Uterus (tissue), 4 donors: ENCODE data around the gene GATAD2A. TPM values are rescaled to one million over a fixed set of nuclear protein-coding genes. Genes with fewer than 3 reads are reported as not detected.

Experiments
- DNase-seq, 2 donors: peaks; one replicate each; pipeline ENCODE4 v3.0.0-alpha.2; 2019 to 2020
- H3K27ac ChIP-seq, 2 donors: fragments of 200-600 bp; sonication (generic); 1 replicate in 1 of 2; 2 replicates in 1 of 2; pipeline ENCODE4 v1.5.1; 2016 to 2018
- H3K27me3 ChIP-seq, 2 donors: fragments of 200-600 bp; sonication (generic); one replicate each; pipeline ENCODE4 v1.5.1; 2018 to 2019; ENCODE audit warnings: control low read depth in 1 of 2
- H3K36me3 ChIP-seq, 2 donors: fragments of 200-600 bp; sonication (generic); one replicate each; pipeline ENCODE4 v1.5.1; 2019; ENCODE audit warnings: control low read depth in 1 of 2
- H3K4me1 ChIP-seq, 2 donors: fragments of 200-600 bp; sonication (generic); one replicate each; pipeline ENCODE4 v1.5.1; 2018 to 2019; ENCODE audit warnings: control low read depth in 1 of 2
- H3K4me3 ChIP-seq, 2 donors: fragments of 200-600 bp; sonication (generic); 1 replicate in 1 of 2; 2 replicates in 1 of 2; pipeline ENCODE4 v1.5.1; 2018 to 2019; ENCODE audit warnings: mild to moderate bottlenecking in 1 of 2
- H3K9me3 ChIP-seq, 2 donors: fragments of 200-600 bp; sonication (generic); one replicate each; pipeline ENCODE4 v1.5.1; 2019; ENCODE audit warnings: control low read depth in 1 of 2
- POLR2A ChIP-seq, 2 donors: fragments of 450-650 bp; IDR thresholded peaks; one replicate each; pipeline ENCODE4 v1.6.1; 2016; ENCODE audit warnings: antibody characterized with exemption in 2 of 2, mild to moderate bottlenecking in 1 of 2, moderate library complexity in 1 of 2
- intact Hi-C: fragments of 100-400 bp; cut with DNase I; formaldehyde crosslinking; loops from one replicate; pipeline ENCODE4 v1.15.1; 2023; ENCODE audit warnings: low total_unique reads
- total RNA-seq, 4 donors: library from RNA; depleted of rRNA in 3 of 4; stranded (reverse); fragments of >200 nt in 3 of 4; gene quantifications; one replicate each; pipeline versions ENCODE4 v1.1.0 to v1.2.4, GENCODE V29; 2014 to 2023
- TF ChIP-seq, protein P1 (sequence below), 4 experiments: fragments of 200-600 bp in 2 of 4; fragments of 450-650 bp in 2 of 4; sonication (generic) in 2 of 4; IDR thresholded peaks; one replicate each; pipeline ENCODE4 v1.5.1; 2016 to 2019; ENCODE audit warnings: antibody characterized with exemption in 4 of 4, mild to moderate bottlenecking in 2 of 4, moderate library complexity in 1 of 4
- donor health status: DM: yes; HTN: yes; CAD: no.

GATAD2A gene, protein sequence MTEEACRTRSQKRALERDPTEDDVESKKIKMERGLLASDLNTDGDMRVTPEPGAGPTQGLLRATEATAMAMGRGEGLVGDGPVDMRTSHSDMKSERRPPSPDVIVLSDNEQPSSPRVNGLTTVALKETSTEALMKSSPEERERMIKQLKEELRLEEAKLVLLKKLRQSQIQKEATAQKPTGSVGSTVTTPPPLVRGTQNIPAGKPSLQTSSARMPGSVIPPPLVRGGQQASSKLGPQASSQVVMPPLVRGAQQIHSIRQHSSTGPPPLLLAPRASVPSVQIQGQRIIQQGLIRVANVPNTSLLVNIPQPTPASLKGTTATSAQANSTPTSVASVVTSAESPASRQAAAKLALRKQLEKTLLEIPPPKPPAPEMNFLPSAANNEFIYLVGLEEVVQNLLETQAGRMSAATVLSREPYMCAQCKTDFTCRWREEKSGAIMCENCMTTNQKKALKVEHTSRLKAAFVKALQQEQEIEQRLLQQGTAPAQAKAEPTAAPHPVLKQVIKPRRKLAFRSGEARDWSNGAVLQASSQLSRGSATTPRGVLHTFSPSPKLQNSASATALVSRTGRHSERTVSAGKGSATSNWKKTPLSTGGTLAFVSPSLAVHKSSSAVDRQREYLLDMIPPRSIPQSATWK
- 10 to 100 TPM in 3 of 4 donors, 1 to 10 TPM in 1; 9.7 to 65.1 (median 22.3) TPM for total RNA-seq

DNA sequence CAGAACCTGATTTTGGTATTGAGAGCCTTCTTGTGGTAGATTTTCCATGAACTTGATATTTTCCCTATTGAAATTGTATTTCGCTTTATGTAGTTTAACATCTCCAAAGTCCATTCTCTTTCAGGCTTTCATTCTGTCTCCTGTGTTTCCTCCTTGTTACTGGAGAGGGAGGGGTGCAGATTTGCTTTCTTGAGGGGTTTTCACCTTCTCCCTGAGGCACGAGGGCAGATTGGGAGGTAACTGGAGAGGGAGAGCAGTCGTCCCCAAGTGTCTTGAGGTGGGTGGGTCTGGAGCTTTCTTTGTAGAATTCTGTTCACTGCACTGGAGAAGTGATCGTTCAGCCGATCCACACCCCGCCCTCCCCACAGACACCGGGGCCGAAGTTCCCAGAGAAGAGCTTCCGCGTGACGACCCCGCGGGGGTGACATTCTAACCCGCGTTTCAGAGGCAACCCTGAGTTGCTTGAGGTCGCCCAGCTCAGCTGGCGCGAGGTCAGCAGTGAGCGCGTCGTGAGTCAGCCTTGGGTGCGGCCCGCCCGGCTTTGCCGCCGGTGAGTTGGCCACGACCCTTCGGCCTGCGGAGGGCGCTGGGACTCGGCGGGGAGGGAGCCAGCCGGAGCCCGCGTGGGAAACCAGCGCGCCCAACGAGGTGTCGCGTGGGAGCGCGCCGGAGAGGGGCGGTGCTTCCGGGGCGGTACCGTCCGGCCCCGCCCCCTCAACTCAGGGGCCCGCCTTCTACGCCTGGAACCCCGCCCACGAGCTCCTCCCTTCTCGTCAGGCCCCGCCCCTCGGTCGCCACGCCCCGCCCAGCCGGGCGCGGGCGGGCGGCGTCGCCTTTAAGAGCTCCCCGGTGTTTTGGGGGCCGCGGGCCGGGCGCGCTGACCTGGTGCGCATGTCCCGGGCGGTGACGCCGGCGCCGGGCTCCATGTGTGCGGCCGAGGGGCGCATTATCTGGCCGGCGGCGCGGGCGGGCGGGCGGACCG lies at the start of gene GATAD2A:
Gene GATAD2A (plus strand): TSS at position 797 of the 982 bp plus-strand sequence. CDS start 59,671 bp downstream, outside the sequence.
- H3K27ac ChIP-seq = peak within 1 kb of the TSS; percentile 83 to 88
- intact Hi-C loops = no loop called here

DNA sequence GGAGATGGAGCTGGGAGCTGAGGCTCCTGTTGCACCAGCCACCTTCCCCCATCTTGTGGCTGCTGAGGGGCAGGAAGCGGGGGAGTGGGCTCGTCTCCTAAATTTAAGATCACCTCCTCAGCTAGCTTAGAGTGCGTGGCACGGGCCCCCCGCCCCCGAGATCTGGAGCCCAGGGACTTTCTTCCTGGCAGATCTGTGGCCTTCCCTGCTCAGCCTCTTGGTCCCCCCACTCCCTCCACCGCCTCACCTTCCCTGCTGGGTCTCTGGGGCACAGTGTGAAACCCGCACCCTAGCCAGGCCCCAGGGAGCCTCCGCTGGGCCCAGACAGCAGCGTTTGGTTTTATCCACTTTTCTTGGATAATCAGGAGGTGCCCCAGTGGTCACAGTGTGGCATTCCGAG lies 49.0 kb upstream of the GATAD2A start:
- H3K4me1 ChIP-seq = no peaks in the 10 kb centered on the region
- no peak for DNase-seq
- no peak for TF ChIP-seq POLR2A (IDR thresholded peaks at IDR 0.05)
- no peak overlapping the region for H3K27ac ChIP-seq
- no peaks in the 10 kb centered on the region for H3K36me3 ChIP-seq
- H3K9me3 ChIP-seq = no peaks in the 10 kb centered on the region
- no peak overlapping the region for H3K4me3 ChIP-seq
- intact Hi-C loops = no loop called here
- no peaks in the 10 kb centered on the region for H3K27me3 ChIP-seq

More for the DNA sequence above, at the start of gene GATAD2A:
- peak; percentile 92 to 96 for DNase-seq
- H3K36me3 ChIP-seq = no peaks in the 10 kb centered on the region
- peak within 1 kb of the TSS; percentile 84 to 97 for H3K4me3 ChIP-seq
- H3K4me1 ChIP-seq = peaks cover 0 to 9% of the 10 kb centered on the region in 2 donors
- no peaks in the 10 kb centered on the region for H3K27me3 ChIP-seq
- no peaks in the 10 kb centered on the region for H3K9me3 ChIP-seq
- TF ChIP-seq, protein P1, sequence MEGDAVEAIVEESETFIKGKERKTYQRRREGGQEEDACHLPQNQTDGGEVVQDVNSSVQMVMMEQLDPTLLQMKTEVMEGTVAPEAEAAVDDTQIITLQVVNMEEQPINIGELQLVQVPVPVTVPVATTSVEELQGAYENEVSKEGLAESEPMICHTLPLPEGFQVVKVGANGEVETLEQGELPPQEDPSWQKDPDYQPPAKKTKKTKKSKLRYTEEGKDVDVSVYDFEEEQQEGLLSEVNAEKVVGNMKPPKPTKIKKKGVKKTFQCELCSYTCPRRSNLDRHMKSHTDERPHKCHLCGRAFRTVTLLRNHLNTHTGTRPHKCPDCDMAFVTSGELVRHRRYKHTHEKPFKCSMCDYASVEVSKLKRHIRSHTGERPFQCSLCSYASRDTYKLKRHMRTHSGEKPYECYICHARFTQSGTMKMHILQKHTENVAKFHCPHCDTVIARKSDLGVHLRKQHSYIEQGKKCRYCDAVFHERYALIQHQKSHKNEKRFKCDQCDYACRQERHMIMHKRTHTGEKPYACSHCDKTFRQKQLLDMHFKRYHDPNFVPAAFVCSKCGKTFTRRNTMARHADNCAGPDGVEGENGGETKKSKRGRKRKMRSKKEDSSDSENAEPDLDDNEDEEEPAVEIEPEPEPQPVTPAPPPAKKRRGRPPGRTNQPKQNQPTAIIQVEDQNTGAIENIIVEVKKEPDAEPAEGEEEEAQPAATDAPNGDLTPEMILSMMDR (IDR thresholded peaks at IDR 0.05) = peak in 3 of 4 experiments; percentile 38 to 53 (median 43)
- peak; percentile 44 to 56 for TF ChIP-seq POLR2A (IDR thresholded peaks at IDR 0.05)

DNA sequence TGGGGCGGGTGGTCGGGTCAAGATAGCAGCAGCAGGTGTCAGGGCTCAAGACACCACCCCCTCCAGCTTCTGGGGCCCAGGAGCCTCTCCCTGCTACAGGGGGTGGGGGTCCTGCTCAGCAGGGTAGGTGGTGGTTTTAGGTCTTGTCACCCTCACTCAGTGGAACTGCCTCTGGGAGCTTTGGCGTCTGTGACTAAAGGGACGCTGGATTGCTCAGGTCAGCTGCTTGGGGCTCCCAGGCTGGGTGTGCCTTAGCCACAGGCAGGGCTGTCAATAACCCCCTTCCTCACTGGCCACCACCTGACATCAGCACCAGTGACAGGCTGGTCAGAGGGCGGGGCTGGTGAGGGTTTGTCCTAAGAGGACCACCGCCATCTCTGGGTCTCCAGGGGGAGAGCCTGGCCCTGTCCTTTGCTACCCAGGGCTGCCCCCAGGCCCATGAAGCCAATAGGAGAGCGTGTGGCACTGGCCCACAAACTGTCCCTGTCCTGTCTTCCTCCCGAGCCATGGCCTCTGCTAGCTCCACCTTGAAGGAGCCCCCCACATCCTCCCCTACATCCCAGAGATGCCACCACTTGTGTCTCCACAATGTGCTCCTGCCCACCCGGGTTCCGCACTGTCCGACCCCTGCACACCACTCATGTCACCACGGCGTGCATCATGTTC lies 48.4 kb upstream of the GATAD2A start:
- intact Hi-C loops = no loop called here
- no peak for TF ChIP-seq POLR2A (IDR thresholded peaks at IDR 0.05)
- TF ChIP-seq, protein P1 (IDR thresholded peaks at IDR 0.05) = no peak
- H3K4me1 ChIP-seq = no peaks in the 10 kb centered on the region
- H3K27me3 ChIP-seq = no peaks in the 10 kb centered on the region
- no peaks in the 10 kb centered on the region for H3K36me3 ChIP-seq
- DNase-seq = no peak
- no peaks in the 10 kb centered on the region for H3K9me3 ChIP-seq
- no peak overlapping the region for H3K4me3 ChIP-seq
- H3K27ac ChIP-seq = no peak overlapping the region

DNA sequence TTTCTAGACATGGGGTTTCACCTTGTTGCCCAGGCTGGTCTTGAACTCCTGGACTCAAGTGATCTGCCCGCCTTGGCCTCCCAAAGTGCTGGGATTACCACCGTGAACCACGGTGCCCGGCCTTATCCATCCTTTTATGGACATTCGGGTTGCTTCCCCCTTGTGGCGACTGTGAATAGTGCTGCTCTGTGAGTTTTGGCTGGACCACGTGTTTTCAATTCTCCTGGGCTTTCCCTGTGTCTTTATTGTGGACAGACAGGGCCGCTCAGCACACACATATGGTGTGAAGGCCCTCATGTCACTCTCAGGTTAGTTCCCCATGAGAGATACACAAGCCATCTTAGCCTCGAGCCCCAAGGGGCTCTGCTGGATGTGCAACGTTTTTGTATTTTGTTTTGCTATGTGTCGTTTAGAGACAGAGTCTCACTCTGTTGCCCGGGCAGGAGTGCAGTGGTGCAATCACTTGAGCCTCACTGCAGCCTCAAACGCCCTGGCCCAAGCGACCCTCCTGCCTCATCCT lies 44.3 kb upstream of the GATAD2A start:
- H3K4me1 ChIP-seq = no peaks in the 10 kb centered on the region
- H3K9me3 ChIP-seq = no peaks in the 10 kb centered on the region
- no peak overlapping the region for H3K27ac ChIP-seq
- H3K36me3 ChIP-seq = no peaks in the 10 kb centered on the region
- TF ChIP-seq POLR2A (IDR thresholded peaks at IDR 0.05) = no peak
- TF ChIP-seq, protein P1 (IDR thresholded peaks at IDR 0.05) = peak; percentile 62 to 78 (median 75)
- DNase-seq = peak; percentile 77 to 78
- no peaks in the 10 kb centered on the region for H3K27me3 ChIP-seq
- no peak overlapping the region for H3K4me3 ChIP-seq
- intact Hi-C loops = no loop called here
